Right ventricle myocardium superior (tissue), 1 donor: ENCODE data around the gene MED12L. TPM values are rescaled to one million over a fixed set of nuclear protein-coding genes. Genes with fewer than 3 reads are reported as not detected.

Source experiments
- ATAC-seq: fragments of 200-7000 bp; cut with Tn5 transposase; one replicate; pipeline ENCODE4 v1.9.1; 2020; ENCODE audit warnings: mild to moderate bottlenecking; ENCODE audit not compliant: poor library complexity
- DNase-seq: peaks from one replicate; pipeline ENCODE4 v3.0.0-alpha.2; 2020
- intact Hi-C: fragments of 100-400 bp; cut with DNase I; formaldehyde crosslinking; loops from one replicate; pipeline ENCODE4 v1.11.2; 2022
- total RNA-seq: library from RNA; stranded (reverse); fragmentation: NEBNext Ultra II Directional; extraction: Animal tissue kit (Norgen Biotek cat#: 25700); gene quantifications from one replicate; pipeline ENCODE4 v1.2.1, GENCODE V29; 2021
- donor health status: DM: no; HTN: yes; CAD: no; lungs with severe emphysema.

The MED12L gene
- total RNA-seq, 1 donor from 2014 or later = 0.67 TPM

DNA sequence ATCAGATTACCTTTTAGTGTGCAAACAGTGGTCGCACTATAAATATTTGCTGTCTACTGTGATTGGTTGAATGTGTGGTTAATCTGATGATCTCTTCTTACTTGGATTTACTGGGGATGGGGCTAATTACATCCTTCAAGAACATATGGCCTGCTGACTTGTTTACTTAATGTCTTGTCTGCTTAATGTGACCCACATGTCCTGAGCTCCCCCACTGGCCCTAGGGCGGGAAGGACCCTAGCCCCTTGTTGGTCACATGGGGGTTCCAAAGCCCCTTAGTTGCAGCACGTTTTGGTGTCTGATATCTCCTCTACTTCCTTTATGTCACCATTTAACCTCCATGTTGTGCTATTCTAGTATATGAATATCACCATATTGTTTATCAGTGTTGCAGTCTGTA is 316.9 kb downstream of the MED12L start:
- intact Hi-C loops = no loop called here
- ATAC-seq (no peak), DNase-seq (no peak)

DNA sequence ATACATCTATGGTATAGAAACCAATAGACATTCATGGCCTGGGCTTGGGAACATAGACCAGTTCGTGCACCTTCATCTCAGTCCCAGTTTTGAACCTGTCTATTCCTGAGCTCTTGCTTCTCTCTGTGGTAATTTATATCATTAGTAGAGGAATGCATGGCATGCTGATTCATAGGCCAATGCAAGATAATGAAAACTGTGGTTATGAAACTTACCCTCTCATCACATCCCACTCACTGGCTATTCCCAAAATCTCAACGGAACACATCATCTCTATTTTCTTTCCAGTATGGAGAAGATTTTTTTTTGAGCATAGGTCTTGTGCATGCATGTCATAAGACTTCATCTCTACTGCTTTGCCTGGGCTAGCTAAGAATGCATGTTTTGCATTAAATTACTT is 317.8 kb downstream of the MED12L start:
- no peak for DNase-seq

DNA sequence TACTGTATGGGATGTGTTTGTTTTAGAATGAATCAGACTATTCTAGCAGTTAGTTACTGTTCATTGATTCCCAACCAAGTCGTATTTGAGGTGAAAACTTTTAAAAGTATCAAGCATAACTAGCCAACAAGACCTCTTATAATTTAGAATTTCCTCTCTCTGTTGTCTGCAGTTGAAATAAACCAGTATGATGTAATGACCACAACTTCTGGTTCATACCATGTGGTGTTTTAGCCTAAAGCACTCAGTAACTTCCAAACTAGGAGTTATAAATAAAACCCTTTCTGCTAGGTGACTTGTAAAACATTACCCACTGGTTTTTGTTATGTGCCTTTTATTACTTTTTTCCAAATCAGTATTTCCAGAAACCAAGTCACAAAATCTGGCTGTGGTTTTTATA is 318.9 kb downstream of the MED12L start:
- intact Hi-C loops = no loop called here
- DNase-seq (no peak), ATAC-seq (no peak)

More for the DNA sequence above, 317.8 kb downstream of the MED12L start:
- intact Hi-C loops = no loop called here
- ATAC-seq = no peak

DNA sequence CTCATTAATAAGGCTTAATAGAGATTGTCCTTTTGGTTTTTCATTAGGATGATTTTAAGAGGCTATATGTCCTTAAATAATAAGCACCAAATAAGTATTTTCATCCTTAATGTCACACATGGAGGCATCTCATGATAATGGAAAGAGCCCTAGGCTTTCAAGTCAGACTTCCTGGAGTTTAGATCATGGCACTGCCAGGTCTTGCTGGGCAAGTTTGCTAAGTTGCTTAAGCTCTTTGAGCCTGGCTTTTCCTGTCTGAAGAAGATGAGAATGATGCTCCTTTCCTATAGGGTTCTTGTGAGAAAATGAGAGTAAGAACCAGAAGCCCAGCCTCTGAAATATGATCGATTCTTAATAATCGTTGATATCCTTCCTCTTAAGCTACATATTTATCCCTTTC is 322.5 kb downstream of the MED12L start:
- ATAC-seq (no peak), DNase-seq (no peak)
- intact Hi-C loops = no loop called here

DNA sequence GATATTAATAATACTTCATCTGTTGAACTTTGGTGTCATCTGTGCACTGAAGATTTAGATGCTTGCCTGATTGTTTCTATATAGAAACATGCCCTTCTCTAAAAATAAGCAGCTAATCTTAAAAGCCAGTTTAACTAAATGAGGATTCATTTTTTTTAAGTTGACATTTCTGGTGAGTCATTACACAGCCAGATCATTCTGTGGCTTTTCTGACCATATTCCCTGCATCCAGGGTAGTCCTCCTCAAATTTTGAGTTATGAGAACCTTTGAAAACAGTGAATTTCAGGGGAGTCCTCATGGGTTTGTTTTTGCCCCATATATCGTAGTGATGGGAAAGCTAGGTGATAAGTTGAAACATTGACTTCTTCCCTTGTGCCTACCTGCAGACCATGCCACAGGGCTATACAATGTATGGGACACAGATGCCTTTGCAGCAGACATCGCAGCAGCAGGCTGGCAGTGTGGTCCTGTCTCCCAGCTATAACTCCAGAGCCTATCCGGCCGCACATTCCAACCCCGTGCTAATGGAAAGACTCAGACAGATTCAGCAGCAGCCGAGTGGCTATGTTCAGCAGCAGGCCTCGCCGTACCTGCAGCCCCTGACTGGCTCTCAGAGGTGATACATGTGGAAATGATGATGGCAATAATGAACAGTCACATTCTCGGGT is 325.6 kb downstream of the MED12L start:
- no peak for ATAC-seq
- intact Hi-C loops = no loop called here

DNA sequence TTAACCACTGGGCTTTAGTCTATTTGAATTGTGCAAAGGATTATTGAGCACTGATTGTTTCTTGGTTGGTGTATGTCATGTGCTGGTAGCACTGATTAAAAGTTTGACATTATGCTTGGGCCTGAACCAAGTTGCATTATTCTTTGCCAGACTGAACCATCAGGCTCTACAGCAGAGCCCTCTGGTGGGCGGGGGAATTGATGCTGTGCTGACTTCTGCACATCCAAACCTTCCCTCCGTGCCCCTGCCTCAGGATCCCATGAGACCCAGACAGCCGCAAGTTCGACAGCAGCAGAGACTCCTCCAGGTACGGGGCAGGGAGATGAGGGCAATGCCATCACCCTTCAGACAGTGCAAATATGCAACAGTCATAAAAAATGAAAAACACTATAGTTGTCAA is 327.5 kb downstream of the MED12L start:
- intact Hi-C loops = no loop called here
- ATAC-seq (no peak), DNase-seq (no peak)

More for the DNA sequence above, 325.6 kb downstream of the MED12L start:
- DNase-seq = no peak

DNA sequence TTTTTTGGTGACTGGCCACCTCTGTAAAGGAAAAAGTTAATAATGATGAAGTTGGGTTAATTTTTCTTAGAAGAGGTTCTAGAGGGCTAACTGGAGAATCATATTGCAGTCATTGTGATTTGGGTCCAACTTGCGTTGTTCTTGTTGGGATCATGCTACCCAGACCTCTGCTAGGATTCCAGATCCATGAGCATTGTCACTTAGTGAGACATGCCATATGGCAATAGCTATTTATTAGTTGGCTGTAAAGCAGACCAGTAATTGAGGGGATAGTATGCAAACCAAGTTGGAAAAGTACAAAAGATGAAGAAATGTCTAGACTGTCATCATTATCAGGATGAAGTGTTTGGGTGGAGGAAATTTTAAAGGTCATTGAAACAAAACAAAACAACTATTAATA is 329.8 kb downstream of the MED12L start:
- ATAC-seq = no peak
- intact Hi-C loops = no loop called here
- DNase-seq = no peak

DNA sequence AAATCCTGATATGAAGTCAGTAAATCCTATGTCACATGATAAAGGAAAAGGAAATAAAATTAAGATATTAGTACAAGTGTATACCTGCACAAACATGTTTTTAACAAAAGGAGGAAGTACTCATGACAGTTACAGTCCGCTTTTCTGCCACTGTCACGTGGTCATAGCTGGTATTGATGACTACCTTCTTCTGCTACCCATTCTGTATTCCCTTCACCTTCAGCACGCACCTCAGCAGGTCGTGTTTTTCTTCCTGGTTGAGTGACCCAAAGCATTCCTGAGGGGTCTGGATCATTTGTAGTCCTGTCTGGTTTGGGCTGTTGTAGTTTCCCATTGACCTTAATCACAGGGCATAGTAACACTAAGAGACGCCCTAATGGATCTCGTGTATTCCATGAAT is 334.3 kb downstream of the MED12L start:
- intact Hi-C loops = no loop called here
- ATAC-seq (no peak), DNase-seq (no peak)

DNA sequence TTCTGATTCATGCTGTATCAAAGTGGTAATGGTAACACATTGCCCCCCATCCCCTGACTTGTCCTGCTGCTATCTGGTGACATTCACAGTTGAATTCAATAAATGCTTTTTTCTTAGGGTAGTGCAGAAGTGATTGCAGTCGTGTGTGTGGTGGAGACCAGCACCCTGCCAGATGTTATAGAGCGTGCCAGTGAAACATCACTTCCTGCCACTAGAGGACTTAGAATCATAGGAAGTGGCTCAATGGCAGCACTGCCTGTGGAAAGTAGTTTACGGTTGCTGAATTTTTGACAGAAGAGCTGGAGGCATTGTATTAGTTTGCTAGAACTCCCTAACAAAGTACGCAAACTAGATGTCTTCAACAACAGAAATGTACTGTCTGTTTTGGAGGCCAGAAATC is 336.5 kb downstream of the MED12L start:
- DNase-seq = no peak
- no peak for ATAC-seq
- intact Hi-C loops = no loop called here

DNA sequence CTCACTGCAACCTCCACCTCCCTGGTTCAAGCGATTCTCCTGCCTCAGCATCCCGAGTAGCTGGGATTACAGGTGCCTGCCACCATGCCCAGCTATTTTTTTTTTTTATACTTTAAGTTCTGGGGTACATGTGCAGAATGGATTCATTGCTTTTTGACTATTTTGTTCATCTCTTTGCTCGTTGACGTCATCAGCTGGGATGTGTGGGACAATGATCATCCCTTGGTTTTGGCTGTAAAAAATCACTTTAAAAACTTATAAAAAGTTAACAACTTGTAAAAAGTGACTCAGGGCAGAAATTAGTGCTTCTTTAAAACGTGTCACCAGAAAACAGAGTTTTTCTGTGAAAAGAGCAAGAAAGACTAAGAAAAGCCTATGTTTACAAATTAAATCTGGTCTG is 337.6 kb downstream of the MED12L start:
- intact Hi-C loops = no loop called here
- ATAC-seq (no peak), DNase-seq (no peak)

DNA sequence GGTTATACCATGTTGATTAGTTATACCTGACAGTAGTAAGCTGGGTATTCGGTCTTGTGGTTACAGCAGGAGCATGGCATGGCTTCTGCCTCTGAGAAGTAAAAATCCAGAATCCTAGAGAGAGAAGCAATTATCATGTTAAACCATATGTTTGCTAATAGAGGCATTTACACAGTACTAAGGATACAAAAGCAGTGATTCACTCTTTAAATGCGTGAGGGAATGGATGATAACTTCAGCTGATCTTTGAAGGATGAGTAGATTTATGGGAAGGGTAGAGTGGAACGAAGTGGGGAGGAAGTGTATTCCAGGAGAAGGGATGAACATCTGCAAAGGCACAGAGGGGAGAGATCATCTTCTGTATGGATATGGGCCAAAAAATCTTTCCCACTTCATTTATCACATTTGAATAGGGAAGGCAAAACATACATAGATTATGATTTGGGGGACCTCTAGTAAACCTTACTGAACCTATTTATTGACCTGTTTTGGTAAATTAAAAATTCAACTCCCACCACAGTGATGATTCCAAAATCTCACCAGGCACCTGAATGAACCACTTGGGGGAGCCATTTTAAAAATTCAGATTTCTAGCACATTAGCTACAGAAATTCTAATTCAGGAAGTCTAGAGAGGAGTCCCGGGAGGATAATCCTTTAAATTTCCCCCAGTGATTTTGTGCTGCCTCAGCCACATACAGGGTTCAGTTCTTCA is 340.3 kb downstream of the MED12L start:
- no peak for ATAC-seq
- no peak for DNase-seq
- intact Hi-C loops = no loop called here

DNA sequence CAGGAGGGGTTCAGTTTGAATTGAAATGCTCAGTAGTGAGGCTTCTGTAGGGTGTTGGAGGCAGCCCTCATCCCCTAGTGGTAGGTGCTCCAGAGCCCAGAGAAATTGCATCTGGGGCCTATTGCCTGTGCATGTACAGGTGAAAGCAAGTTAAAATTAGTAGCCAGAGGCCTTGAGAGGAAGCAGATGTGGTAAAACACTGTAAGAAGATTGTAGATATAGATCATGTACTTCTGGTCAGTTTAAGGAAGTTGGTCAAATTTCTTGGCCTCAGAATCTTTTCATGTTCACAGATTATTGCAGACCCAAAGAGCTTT is 340.8 kb downstream of the MED12L start:
- no peak for DNase-seq
- intact Hi-C loops = no loop called here
- ATAC-seq = no peak

DNA sequence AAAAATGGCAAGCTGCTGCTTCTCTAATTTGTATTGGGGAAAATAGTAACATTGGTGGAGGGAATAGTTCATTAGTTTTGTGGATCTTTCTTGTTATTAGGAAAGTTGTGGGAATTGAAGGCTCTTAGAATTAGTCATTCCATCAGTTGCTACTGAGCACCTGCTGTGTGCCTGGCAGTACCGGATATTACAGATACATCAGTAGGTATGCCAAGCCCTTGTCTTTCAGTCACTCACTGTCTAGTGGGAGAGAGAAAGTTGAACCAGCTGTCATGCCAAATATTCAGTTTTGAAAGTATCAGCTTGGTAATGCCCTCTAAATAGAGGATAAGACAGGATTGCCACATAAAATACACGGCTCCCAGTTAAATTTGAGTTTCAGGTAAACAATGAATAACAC is 342.9 kb downstream of the MED12L start:
- ATAC-seq = no peak
- intact Hi-C loops = no loop called here
- DNase-seq = no peak

DNA sequence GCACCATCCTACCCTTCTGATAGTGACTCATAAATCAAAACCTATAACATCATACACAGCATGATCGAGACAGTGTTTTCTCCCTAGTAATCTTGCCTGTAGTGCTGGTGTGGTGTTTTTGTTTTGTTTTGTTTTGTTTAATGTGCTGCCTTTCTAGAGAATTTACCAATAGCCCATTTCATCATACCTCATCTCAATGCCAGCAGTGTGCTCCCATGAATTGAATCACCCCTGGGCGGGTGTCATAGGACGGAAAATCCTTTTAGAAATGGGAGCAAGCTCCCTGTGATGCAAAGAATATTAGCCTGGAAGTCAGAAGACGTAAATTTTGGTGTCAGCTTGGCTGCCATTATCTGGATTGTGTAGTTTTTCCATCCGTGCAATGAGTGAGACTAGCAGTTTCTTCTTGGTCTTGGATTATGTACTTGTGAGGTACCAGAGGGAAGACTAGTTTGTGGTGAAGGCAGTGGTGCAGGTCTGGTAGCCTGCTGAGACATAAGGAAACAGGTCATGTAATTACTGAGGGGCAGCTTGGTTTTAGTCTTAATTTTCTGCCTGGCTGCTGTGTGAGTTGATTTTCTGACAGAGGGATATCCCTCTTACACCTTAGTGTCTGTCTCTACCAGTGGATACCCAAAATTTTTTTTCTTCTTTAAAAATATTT is 345.5 kb downstream of the MED12L start:
- intact Hi-C loops = loop anchor here (10.0 kb wide), 1 partner anchor 484 kb away; no protein-coding TSS in a partner anchor
- ATAC-seq (no peak), DNase-seq (no peak)

DNA sequence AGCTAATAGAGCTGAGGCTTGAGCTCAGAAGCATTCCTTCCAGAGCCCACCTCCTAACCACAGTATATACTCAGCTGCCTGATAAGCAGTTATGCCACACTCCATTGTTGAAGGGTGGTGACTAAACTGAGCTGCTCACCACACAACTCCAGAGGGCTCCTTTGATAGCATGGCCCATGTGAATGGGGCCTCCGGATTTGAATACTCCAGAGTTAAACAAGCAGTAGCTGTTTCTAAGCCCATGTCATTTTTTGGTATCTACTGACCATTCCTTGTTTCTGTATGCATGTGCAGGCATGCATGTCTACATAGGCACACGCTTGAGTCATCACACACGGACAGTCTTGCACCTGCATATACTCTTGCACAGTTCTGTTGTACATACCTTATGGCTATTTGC is 346.5 kb downstream of the MED12L start:
- intact Hi-C loops = loop anchor here (10.0 kb wide), 1 partner anchor 483 kb away; no protein-coding TSS in a partner anchor
- DNase-seq (no peak), ATAC-seq (no peak)

DNA sequence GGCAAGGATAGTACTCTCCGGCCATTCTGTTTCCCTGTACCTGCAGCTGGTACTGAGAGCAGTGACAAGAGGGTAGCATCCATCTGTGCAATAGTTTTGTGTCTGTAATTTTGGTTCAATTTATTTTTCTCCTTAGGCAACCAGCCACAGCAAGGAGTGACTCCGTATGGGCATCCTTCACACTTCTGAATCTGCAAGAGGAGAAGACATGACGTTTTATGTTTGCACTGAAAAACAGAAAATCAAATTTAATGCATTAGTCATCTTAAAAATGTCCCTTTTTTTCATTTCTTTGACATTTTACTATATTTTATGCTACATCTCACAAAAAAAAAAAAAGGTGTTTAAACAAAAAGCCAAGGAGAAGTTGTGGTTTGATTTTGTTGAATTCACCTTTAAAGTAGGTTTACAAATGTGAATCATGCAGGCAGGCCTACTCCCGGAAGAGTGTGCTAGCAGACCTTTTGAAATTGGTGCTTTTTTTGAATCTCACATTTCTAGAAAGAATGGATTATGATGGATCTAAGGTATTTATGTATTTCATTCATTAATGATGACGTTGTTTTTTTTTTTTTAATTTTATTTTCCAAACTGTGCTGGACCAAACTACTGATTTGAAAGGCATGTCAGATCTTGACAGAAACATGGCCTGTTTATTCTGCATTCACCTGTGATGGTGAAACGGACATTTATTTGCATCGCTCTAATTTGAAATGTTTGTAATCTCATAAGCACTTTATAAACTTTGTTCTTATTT is 347.3 kb downstream of the MED12L start:
- DNase-seq (no peak), ATAC-seq (no peak)
- intact Hi-C loops = loop anchor here (10.0 kb wide), 1 partner anchor 482 kb away; no protein-coding TSS in a partner anchor

DNA sequence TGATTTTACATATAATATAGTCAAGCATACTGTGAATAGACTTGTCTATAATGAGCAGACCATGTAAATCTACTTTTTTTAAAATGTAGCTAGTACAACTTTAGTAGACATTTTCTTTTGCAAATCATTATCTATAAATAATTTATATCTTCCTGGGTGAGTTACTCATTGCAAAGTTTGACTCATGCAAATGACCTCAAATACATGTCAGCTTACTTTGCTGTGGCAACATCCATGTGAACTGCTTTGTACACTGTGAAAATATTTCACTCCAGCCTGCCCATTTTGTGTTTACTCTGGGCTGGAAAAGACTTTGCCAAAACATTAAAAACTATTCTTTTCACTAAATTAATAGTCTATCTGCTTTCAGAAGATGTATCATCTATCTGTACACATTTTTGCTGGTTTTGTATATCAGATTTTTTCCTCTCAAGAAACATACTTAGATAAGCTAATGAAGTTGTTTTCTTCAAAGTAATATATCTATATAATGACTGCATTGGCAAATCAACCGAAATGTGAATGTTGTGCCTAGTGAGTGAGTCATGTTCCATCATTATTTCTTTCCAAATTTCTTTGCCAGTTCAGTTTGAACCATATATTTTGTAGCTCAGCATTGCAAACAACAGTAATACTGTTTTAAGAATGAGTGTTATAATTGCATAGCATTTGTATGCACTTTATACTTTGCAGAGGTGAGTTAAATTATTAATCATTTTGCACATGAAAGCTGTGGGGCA is 348.9 kb downstream of the MED12L start:
- ATAC-seq = no peak
- intact Hi-C loops = loop anchor here (10.0 kb wide), 1 partner anchor 480 kb away; no protein-coding TSS in a partner anchor
- DNase-seq = no peak

DNA sequence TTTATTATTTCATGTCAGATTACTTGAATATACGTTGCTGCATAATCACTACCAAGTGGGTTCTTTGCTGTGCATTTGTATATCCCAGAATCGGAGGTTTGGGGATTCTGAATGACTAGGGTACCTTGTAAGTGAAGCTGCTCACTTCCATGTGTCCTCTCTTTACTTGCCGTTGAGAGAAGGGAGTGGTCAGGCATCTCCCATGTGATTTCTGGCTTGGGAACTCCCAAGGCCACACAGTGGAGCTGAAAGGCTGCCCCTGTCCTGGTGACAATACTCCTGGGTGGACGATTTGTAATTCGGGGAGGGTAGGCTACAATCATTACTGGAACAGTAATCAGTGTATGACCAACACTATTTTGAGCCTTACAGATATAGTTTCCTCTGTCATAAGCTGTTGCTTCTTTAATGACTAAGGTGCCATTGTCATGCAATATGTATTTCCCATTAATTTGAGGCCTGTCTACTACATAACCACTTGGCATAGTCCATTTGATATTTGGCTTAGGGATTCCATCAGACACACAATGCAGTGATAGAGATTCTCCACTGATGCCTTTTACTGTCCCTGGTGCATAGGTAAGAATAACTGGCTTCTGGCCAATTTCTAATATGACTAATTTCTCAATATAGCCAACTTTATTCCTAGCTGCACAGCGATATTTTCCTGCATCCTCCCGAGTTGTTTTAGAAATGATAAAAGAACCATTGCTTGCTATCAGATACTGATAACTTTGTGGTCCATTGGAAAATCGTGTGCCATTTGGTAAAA is 351.4 kb downstream of the MED12L start:
- no peak for ATAC-seq
- DNase-seq = no peak
- intact Hi-C loops = loop anchor here (5.0 to 10.0 kb wide), 2 partner anchors 400 to 478 kb away; no protein-coding TSS in a partner anchor
